GM23248 (cell line): Measurements from ENCODE around the gene HTRA1. TPM values are rescaled to one million over a fixed set of nuclear protein-coding genes. Genes with fewer than 3 reads are reported as not detected.

Experiments
- DNase-seq: peaks from one replicate; pipeline ENCODE4 v3.0.0-alpha.2; 2015
- H2AFZ ChIP-seq: fragments of 200-600 bp; sonication (generic); 2 replicates; pipeline ENCODE4 v1.6.1; 2016; ENCODE audit warnings: antibody characterized with exemption
- H3F3A ChIP-seq: fragments of 200-600 bp; sonication (generic); 2 replicates; pipeline ENCODE4 v1.6.1; 2016; ENCODE audit warnings: mild to moderate bottlenecking, antibody characterized with exemption, mixed run types; ENCODE audit not compliant: insufficient read depth
- H3K27ac ChIP-seq: fragments of 200-600 bp; sonication (generic); 2 replicates; pipeline ENCODE4 v1.5.1; 2016; ENCODE audit warnings: mild to moderate bottlenecking
- H3K27me3 ChIP-seq: fragments of 200-600 bp; sonication (generic); replicated peaks from 2 replicates; pipeline ENCODE4 v1.6.1; 2016; ENCODE audit warnings: mild to moderate bottlenecking; ENCODE audit not compliant: insufficient read depth
- H3K36me3 ChIP-seq: fragments of 200-600 bp; sonication (generic); 2 replicates; pipeline ENCODE4 v1.6.1; 2016; ENCODE audit warnings: low read depth, mild to moderate bottlenecking
- H3K4me1 ChIP-seq: fragments of 200-600 bp; sonication (generic); 2 replicates; pipeline ENCODE4 v1.6.1; 2016; ENCODE audit warnings: mild to moderate bottlenecking; ENCODE audit not compliant: insufficient read depth
- H3K4me2 ChIP-seq: fragments of 200-600 bp; sonication (generic); one replicate; pipeline ENCODE4 v1.6.1; 2016; ENCODE audit warnings: mild to moderate bottlenecking; ENCODE audit not compliant: unreplicated experiment
- H3K4me3 ChIP-seq: fragments of 200-600 bp; sonication (generic); 2 replicates; pipeline ENCODE4 v1.5.1; 2016; ENCODE audit warnings: mild to moderate bottlenecking
- H3K79me2 ChIP-seq: fragments of 200-600 bp; sonication (generic); 2 replicates; pipeline ENCODE4 v1.6.1; 2016; ENCODE audit warnings: mild to moderate bottlenecking; ENCODE audit not compliant: insufficient read depth
- H3K9ac ChIP-seq: fragments of 200-600 bp; sonication (generic); 2 replicates; pipeline ENCODE4 v1.6.1; 2016; ENCODE audit warnings: mild to moderate bottlenecking
- H3K9me2 ChIP-seq: fragments of 200-600 bp; sonication (generic); 2 replicates; pipeline ENCODE4 v1.6.1; 2016; ENCODE audit warnings: mixed run types, mild to moderate bottlenecking, moderate library complexity; ENCODE audit not compliant: insufficient read depth
- H3K9me3 ChIP-seq: fragments of 200-600 bp; sonication (generic); one replicate; pipeline ENCODE4 v1.6.1; 2017; ENCODE audit warnings: low read depth
- H4K20me1 ChIP-seq: fragments of 200-600 bp; sonication (generic); 2 replicates; pipeline ENCODE4 v1.6.0; 2016; ENCODE audit not compliant: insufficient read depth
- EZH2 ChIP-seq: fragments of 200-600 bp; sonication (generic); IDR thresholded peaks from 2 replicates; pipeline ENCODE4 v1.6.1; 2018; ENCODE audit warnings: antibody characterized with exemption, mild to moderate bottlenecking; ENCODE audit not compliant: insufficient read depth, poor library complexity, severe bottlenecking
- EZH2phosphoT487 ChIP-seq: fragments of 200-600 bp; sonication (generic); IDR thresholded peaks from 2 replicates; pipeline ENCODE4 v1.6.1; 2018; ENCODE audit warnings: antibody characterized with exemption, moderate library complexity, mild to moderate bottlenecking, low read depth; ENCODE audit not compliant: insufficient read depth
- WGBS, 2 experiments: methylation state at CpG; one replicate each; pipeline ENCODE4 v1.1.6; 2015 to 2017; ENCODE audit warnings: low lambda C conversion rate in 2 of 2, low coverage in 1 of 2; ENCODE audit errors: missing lambda C conversion rate in 2 of 2; 5-methylcytosine and 5-hydroxymethylcytosine counted together
- in situ Hi-C: fragments of 300-500 bp; cut with MboI; formaldehyde crosslinking; loops from 2 replicates; pipeline ENCODE4 v1.15.0; 2020
- polyA plus RNA-seq: library from polyadenylated mRNA; unstranded; fragments of >200 nt; fragmentation: Nextera tagmentation; extraction: Ambion mirVana; gene quantifications from 2 replicates; pipeline ENCODE4 v1.2.1, GENCODE V29; 2016
- total RNA-seq: library from RNA; depleted of rRNA; stranded (reverse); fragments of >200 nt; shearing (Covaris generic); gene quantifications from 2 replicates; pipeline ENCODE4 v1.2.3, GENCODE V29; 2014

Gene HTRA1
- total and polyA plus RNA-seq, 2 experiments from 2014 or later: 220 to 405 TPM

DNA sequence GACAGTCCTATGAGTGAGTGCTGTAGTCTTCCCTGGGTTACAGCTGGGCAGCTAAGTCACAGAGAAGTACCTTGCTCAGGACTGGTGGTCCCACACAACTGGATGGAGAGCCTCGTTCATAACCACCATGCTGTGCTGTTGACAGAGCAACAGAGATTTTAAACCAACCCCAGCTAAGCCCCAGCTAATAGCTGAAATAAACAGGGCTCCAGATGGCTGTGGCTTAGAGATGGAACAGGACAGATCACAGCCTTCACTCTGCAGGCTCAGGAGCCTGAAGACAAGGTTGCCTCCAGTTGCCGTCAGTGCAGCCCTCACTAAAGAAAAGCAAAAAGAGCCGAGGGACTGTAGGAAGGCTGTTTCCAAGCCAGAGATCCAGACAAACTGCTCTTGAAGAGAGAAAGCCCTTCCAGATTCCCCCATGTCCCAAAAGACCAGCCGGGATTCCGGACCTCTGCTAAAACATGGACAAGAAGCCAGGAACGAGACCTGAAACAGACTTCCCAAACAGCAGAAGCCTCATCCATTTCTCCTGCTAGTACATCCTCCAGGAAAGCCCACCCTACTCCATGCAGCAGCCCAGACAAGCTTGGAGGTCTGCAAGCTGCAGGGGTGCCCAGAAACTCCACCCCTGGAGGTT lies 4.2 kb downstream of the HTRA1 start:
- H3K4me2 ChIP-seq: no peak overlapping the region
- H3F3A ChIP-seq: peaks cover 18% of the 10 kb centered on the region
- H3K79me2 ChIP-seq: peaks cover 67% of the 10 kb centered on the region
- no peaks in the 10 kb centered on the region for H3K27me3 ChIP-seq
- H4K20me1 ChIP-seq: no peaks in the 10 kb centered on the region
- DNase-seq: no peak
- H3K4me1 ChIP-seq: peaks cover 31% of the 10 kb centered on the region
- no peak for TF ChIP-seq EZH2phosphoT487
- TF ChIP-seq EZH2: no peak
- WGBS, 2 experiments: 84 to 86% methylated on average over 6 of the region's 6 CpGs
- no peaks in the 10 kb centered on the region for H3K36me3 ChIP-seq
- no peak overlapping the region for H2AFZ ChIP-seq
- H3K4me3 ChIP-seq: no peak overlapping the region
- H3K9me2 ChIP-seq: no peaks in the 10 kb centered on the region
- in situ Hi-C loops: no loop called here
- no peaks in the 10 kb centered on the region for H3K9me3 ChIP-seq
- H3K27ac ChIP-seq: no peak overlapping the region
- no peak overlapping the region for H3K9ac ChIP-seq

DNA sequence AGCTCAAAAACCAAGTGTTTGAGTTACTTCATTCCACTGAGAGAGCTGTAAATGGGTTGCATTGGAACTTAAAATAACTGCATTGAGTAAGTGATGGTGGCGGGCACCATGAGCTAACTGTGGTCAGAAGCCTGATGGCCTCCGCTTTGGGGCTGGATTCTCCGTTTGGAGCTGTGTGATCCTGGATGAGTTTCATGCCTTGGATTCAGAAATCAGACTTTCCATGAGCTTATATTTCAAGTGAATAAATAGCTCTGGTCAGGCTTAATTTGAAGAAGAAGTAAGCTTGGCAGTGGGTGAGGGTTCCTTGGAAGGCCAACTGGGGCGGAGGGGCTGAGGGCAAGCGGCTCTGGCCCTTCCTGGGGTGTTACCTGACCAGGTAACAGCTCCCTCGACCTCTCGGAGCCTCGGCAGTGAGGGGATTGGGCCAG lies 5.6 kb downstream of the HTRA1 start:
- Histone ChIP-seq H3K4me1 (peaks cover 35% of the 10 kb centered on the region), H3K9me2 (no peaks in the 10 kb centered on the region), H3K27me3 (no peaks in the 10 kb centered on the region), H3K27ac (no peak overlapping the region), H3F3A (peaks cover 26% of the 10 kb centered on the region), H3K9me3 (no peaks in the 10 kb centered on the region), H3K36me3 (no peaks in the 10 kb centered on the region), H2AFZ (no peak overlapping the region), H4K20me1 (no peaks in the 10 kb centered on the region), H3K9ac (no peak overlapping the region), H3K4me2 (no peak overlapping the region), H3K79me2 (peaks cover 79% of the 10 kb centered on the region), H3K4me3 (no peak overlapping the region)
- TF ChIP-seq EZH2 (no peak), EZH2phosphoT487 (no peak)
- in situ Hi-C loops: no loop called here
- 85 to 88% methylated on average over 8 of the region's 8 CpGs for WGBS, 2 experiments
- DNase-seq: no peak

DNA sequence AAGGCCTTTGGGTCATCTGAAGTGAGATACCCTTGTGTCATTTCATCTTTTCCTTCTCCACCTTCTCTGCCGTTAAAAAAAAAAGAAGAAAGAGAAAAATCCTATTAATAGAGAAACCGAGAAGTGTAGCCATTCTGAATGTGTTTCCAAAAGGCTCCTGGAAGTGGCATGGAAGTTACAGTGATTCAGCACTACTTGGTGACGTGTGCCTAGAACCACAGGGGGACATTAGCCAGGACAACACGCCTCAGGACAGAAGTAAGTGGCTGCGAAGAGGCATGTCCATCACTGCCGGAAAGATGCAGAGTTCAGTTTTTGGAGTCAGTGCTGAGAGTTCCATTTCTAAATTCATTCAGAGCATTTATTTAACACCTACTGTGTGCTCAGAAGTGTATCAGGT lies 6.3 kb downstream of the HTRA1 start:
- no peak for DNase-seq
- Histone ChIP-seq H3F3A (peaks cover 26% of the 10 kb centered on the region), H3K36me3 (no peaks in the 10 kb centered on the region), H3K27ac (no peak overlapping the region), H3K9me2 (no peaks in the 10 kb centered on the region), H3K4me1 (peaks cover 37% of the 10 kb centered on the region), H4K20me1 (no peaks in the 10 kb centered on the region), H3K79me2 (peaks cover 83% of the 10 kb centered on the region), H3K4me2 (no peak overlapping the region), H2AFZ (no peak overlapping the region), H3K4me3 (no peak overlapping the region), H3K9ac (no peak overlapping the region), H3K27me3 (no peaks in the 10 kb centered on the region), H3K9me3 (no peaks in the 10 kb centered on the region)
- in situ Hi-C loops: no loop called here
- no peak for TF ChIP-seq EZH2
- TF ChIP-seq EZH2phosphoT487: no peak
- 85% methylated on average over 6 of the region's 6 CpGs for WGBS, 2 experiments

DNA sequence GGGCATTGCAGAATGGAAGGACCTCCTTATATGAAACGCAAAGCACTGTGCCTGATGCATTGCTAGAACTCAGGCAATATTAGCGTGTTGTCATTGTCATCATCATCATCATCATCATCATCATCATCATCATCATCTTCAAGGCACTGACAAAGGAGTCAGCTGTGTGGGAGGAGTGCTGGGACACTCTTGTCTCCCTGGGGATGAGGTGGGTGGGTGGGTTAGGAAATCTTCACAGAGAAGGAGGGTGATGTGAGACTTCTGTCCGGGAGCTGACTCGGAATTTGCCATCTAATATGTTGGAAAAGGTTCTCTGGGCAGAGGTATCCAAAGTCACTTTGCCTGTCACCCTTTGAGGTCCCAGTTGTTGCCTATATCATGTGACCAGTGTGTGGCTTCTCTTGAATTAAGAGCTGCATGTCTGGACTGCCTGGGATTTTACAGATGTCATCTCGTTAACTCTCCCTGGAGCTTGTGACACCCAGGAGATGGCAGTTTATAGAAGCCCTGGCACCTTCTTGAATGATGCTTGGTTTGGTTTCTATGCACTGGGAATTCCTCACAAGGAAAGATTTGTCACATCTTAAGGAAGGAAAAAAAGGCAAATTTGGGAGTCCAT lies 7.1 kb downstream of the HTRA1 start:
- Histone ChIP-seq H3K4me1 (peaks cover 34% of the 10 kb centered on the region), H3K9me3 (no peaks in the 10 kb centered on the region), H3K4me3 (peak overlapping the region; percentile 25; the same call in 1 of the 2 replicates), H3K79me2 (peaks cover 85% of the 10 kb centered on the region), H3K36me3 (no peaks in the 10 kb centered on the region), H3K4me2 (peak overlapping the region; percentile 47), H3K27me3 (no peaks in the 10 kb centered on the region), H4K20me1 (no peaks in the 10 kb centered on the region), H3K9ac (peak overlapping the region; percentile 56), H3K9me2 (no peaks in the 10 kb centered on the region), H3K27ac (peak overlapping the region; percentile 73), H3F3A (peaks cover 26% of the 10 kb centered on the region), H2AFZ (no peak overlapping the region)
- DNase-seq: no peak
- TF ChIP-seq EZH2 (no peak), EZH2phosphoT487 (no peak)
- 46 to 54% methylated on average over 5 of the region's 5 CpGs for WGBS, 2 experiments
- in situ Hi-C loops: no loop called here
